Measurements from ENCODE around the gene FNDC3B.

- TF ChIP-seq, protein P1, sequence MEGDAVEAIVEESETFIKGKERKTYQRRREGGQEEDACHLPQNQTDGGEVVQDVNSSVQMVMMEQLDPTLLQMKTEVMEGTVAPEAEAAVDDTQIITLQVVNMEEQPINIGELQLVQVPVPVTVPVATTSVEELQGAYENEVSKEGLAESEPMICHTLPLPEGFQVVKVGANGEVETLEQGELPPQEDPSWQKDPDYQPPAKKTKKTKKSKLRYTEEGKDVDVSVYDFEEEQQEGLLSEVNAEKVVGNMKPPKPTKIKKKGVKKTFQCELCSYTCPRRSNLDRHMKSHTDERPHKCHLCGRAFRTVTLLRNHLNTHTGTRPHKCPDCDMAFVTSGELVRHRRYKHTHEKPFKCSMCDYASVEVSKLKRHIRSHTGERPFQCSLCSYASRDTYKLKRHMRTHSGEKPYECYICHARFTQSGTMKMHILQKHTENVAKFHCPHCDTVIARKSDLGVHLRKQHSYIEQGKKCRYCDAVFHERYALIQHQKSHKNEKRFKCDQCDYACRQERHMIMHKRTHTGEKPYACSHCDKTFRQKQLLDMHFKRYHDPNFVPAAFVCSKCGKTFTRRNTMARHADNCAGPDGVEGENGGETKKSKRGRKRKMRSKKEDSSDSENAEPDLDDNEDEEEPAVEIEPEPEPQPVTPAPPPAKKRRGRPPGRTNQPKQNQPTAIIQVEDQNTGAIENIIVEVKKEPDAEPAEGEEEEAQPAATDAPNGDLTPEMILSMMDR (IDR thresholded peaks at IDR 0.05; ENCODE audit: low read depth, low read length), result no peak
- no peak for TF ChIP-seq EZH2phosphoT487 (IDR thresholded peaks at IDR 0.05; ENCODE audit: low read depth)
These were observed 164.3 kb downstream of the FNDC3B start for GRCh38 chr3:172203522-172204258.

Data from OCI-LY3 (cell line).